Measurements from ENCODE around the gene SSR2.

SSR2 gene

GRCh38 chr1:155984341-155984740 lies 36.4 kb downstream of the SSR2 start:
- Histone ChIP-seq H2AFZ (ENCODE audit: low read length) (no peak overlapping the region), H3F3A (ENCODE audit: low read depth) (no peaks in the 10 kb centered on the region), H3K4me1 (ENCODE audit: insufficient read depth, low read length, poor library complexity, severe bottlenecking) (peaks cover 42% of the 10 kb centered on the region), H3K4me2 (ENCODE audit: low read depth, low read length, poor library complexity, severe bottlenecking) (no peak overlapping the region), H3K36me3 (ENCODE audit: insufficient read depth, low read length) (no peaks in the 10 kb centered on the region), H3K9me3 (ENCODE audit: insufficient read depth, low read depth, low read length) (no peaks in the 10 kb centered on the region), H3K27me3 (ENCODE audit: insufficient read depth, low read length, poor library complexity, severe bottlenecking) (no peaks in the 10 kb centered on the region), H3K79me2 (ENCODE audit: insufficient read depth, low read length) (peaks cover 18% of the 10 kb centered on the region), H3K9ac (ENCODE audit: low read depth, low read length, poor library complexity, severe bottlenecking) (peak overlapping the region; percentile 30), H3K4me3 (ENCODE audit: low read length, poor library complexity, severe bottlenecking) (no peak overlapping the region), H4K20me1 (ENCODE audit: insufficient read depth, low read length, poor library complexity, severe bottlenecking) (no peaks in the 10 kb centered on the region), H3K9me2 (replicated peaks; ENCODE audit: low read depth, low read length) (no peaks in the 10 kb centered on the region)
- TF ChIP-seq EZH2phosphoT487 (IDR thresholded peaks at IDR 0.05; ENCODE audit: borderline replicate concordance) (no peak), CTCF (conservative IDR thresholded peaks at IDR 0.05; ENCODE audit: low read length) (no peak)

GRCh38 chr1:155983191-155984024 lies 37.3 kb downstream of the SSR2 start:
- Histone ChIP-seq H3K36me3 (ENCODE audit: insufficient read depth, low read length) (no peaks in the 10 kb centered on the region), H3K4me1 (ENCODE audit: insufficient read depth, low read length, poor library complexity, severe bottlenecking) (peaks cover 49% of the 10 kb centered on the region), H3F3A (ENCODE audit: low read depth) (no peaks in the 10 kb centered on the region), H3K27me3 (ENCODE audit: insufficient read depth, low read length, poor library complexity, severe bottlenecking) (no peaks in the 10 kb centered on the region), H3K9me2 (replicated peaks; ENCODE audit: low read depth, low read length) (no peaks in the 10 kb centered on the region), H3K9me3 (ENCODE audit: insufficient read depth, low read depth, low read length) (no peaks in the 10 kb centered on the region), H2AFZ (ENCODE audit: low read length) (no peak overlapping the region), H3K4me3 (ENCODE audit: low read length, poor library complexity, severe bottlenecking) (no peak overlapping the region), H4K20me1 (ENCODE audit: insufficient read depth, low read length, poor library complexity, severe bottlenecking) (no peaks in the 10 kb centered on the region), H3K4me2 (ENCODE audit: low read depth, low read length, poor library complexity, severe bottlenecking) (no peak overlapping the region), H3K9ac (ENCODE audit: low read depth, low read length, poor library complexity, severe bottlenecking) (peak overlapping the region; percentile 30), H3K79me2 (ENCODE audit: insufficient read depth, low read length) (peaks cover 28% of the 10 kb centered on the region)
- TF ChIP-seq EZH2phosphoT487 (IDR thresholded peaks at IDR 0.05; ENCODE audit: borderline replicate concordance) (no peak), CTCF (conservative IDR thresholded peaks at IDR 0.05; ENCODE audit: low read length) (peak; percentile 33; the same call in 1 of the 2 replicates)

- Histone ChIP-seq H3K9me2 (replicated peaks; ENCODE audit: low read depth, low read length) (no peaks in the 10 kb centered on the region), H3K4me3 (ENCODE audit: low read length, poor library complexity, severe bottlenecking) (no peak overlapping the region), H3K9ac (ENCODE audit: low read depth, low read length, poor library complexity, severe bottlenecking) (peak overlapping the region; percentile 99), H3K4me2 (ENCODE audit: low read depth, low read length, poor library complexity, severe bottlenecking) (peak overlapping the region; percentile 89), H3K79me2 (ENCODE audit: insufficient read depth, low read length) (peaks cover 41% of the 10 kb centered on the region), H3K4me1 (ENCODE audit: insufficient read depth, low read length, poor library complexity, severe bottlenecking) (peaks cover 52% of the 10 kb centered on the region), H3K27me3 (ENCODE audit: insufficient read depth, low read length, poor library complexity, severe bottlenecking) (peaks cover 12% of the 10 kb centered on the region), H3K36me3 (ENCODE audit: insufficient read depth, low read length) (no peaks in the 10 kb centered on the region), H3K9me3 (ENCODE audit: insufficient read depth, low read depth, low read length) (no peaks in the 10 kb centered on the region), H2AFZ (ENCODE audit: low read length) (no peak overlapping the region), H3F3A (ENCODE audit: low read depth) (no peaks in the 10 kb centered on the region), H4K20me1 (ENCODE audit: insufficient read depth, low read length, poor library complexity, severe bottlenecking) (no peaks in the 10 kb centered on the region)
- TF ChIP-seq CTCF (conservative IDR thresholded peaks at IDR 0.05; ENCODE audit: low read length) (no peak), EZH2phosphoT487 (IDR thresholded peaks at IDR 0.05; ENCODE audit: borderline replicate concordance) (no peak)
These were observed 38.6 kb downstream of the SSR2 start for GRCh38 chr1:155982106-155982505.
